ENCODE results near the gene CD40.

The CD40 gene

GRCh38 chr20:46123482-46124245 is 5.5 kb downstream of the CD40 start:
- no peak for DNase-seq

DNA sequence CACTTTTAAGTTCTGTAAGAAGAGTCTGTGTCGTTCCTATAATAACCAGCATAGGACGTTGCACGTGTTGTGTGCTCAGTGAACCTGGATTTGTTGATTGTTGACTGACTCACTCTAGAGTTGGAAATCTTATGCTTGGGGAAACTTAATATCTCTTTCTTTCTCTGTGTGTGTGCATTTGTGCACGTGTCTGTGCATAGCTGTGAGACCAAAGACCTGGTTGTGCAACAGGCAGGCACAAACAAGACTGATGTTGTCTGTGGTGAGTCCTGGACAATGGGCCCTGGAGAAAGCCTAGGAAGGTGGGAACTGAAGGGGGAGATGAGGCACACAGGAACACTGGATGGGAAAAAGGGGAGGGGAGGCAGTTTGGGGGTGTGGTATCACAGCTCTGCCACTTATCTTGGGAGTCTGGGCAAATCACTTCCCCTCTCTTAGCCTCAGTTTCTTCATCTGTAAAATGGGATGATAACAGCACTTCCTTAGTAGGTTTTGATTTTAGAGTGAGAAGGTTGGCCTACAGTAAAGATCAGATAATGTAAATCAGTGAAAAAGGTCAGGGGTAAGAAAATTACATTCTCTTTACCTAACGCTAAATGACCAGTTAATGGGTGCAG is 8.4 kb downstream of the CD40 start:
- no peak for DNase-seq

- no peak for DNase-seq
These were observed 9.4 kb downstream of the CD40 start for GRCh38 chr20:46127396-46128010.

GRCh38 chr20:46128310-46129151 is 10.4 kb downstream of the CD40 start:
- DNase-seq: no peak

GRCh38 chr20:46129955-46130481 is 11.9 kb downstream of the CD40 start:
- DNase-seq: peak; percentile 57

- DNase-seq: peak; percentile 77
These were observed 12.4 kb downstream of the CD40 start for GRCh38 chr20:46130534-46130933.

DNA sequence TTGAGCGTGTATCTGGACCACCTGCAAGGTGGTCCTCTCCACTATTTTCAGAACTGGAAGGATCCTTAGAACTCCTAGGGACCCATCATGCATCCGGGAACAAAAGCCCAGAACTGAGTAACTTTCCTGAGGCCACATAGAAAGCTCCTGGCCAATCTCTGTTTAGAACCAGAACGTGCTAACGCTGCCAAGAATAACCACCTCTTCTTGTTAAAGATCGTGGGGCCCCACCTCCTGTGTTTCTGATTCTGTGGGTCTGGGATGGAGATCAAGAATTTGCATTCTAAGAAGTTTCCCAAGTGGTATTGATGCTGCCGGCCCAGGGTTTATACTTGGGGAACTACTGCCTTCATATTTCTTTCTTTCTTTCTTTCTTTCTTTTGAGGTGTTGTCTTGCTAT is 13.3 kb downstream of the CD40 start:
- DNase-seq: no peak

- peak; percentile 37 for DNase-seq
These were observed 14.6 kb downstream of the CD40 start for GRCh38 chr20:46132705-46133120.

GRCh38 chr20:46133886-46134654 is 16.0 kb downstream of the CD40 start:
- no peak for DNase-seq

DNA sequence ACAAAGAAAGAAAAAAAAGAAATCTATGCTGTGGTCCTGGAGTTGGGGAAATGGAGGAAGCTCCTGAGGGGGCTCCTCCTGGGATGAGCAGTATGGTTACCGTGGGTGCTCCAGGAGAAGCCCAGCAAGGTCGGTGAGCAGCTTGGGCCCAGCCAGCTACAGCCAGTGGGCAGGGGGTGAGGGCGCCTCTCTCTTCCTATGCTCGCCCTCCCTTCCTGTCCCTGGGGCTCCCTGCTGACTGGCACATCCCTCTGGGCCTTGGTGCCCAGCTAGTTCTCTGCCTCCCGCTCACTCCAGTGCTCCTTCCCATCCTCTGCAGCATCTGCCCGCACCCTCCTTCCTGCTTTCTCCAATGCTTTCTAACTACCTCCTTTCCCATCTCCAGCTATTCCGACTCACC is 16.6 kb downstream of the CD40 start:
- no peak for DNase-seq

DNA sequence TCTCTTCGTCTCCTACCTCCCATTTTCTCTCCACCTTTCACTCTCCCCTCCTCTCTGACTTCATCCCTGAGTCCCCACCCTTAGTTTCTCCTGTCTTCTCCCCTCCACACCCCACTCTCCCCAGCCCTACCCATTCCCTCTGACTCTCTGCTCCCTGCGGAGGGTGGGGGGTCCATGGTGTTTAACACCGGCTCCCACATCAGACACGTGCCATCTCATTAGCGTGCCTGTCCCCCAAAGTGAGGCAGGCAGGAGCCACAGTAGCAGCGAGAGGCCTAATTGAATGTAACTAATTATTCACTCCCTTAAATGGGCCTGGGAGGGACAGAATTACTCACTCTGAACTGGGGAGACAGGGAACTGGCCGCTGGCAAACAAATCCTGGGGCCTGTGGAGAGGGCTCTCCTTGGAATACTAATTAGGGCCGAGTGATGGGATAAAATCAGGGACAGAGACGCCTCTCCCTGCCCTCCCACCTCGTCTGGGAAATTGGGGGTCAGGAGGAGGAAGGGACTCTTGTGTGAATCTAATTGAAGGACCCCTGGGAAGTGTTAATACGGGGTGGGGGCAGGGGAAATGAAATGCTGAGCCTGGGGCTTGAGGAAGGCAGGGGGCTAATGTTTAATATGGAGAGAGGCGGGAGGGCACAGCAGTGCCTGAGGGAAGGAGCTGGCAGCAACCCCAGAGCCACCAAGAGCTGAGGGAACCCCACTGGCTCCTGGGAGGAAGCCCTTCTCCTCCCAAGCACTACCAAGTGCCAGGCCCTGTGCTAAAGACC is 17.9 kb downstream of the CD40 start:
- DNase-seq: no peak

GRCh38 chr20:46137816-46138215 is 19.7 kb downstream of the CD40 start:
- DNase-seq: no peak

GRCh38 chr20:46139266-46139889 is 21.3 kb downstream of the CD40 start:
- DNase-seq: no peak

DNA sequence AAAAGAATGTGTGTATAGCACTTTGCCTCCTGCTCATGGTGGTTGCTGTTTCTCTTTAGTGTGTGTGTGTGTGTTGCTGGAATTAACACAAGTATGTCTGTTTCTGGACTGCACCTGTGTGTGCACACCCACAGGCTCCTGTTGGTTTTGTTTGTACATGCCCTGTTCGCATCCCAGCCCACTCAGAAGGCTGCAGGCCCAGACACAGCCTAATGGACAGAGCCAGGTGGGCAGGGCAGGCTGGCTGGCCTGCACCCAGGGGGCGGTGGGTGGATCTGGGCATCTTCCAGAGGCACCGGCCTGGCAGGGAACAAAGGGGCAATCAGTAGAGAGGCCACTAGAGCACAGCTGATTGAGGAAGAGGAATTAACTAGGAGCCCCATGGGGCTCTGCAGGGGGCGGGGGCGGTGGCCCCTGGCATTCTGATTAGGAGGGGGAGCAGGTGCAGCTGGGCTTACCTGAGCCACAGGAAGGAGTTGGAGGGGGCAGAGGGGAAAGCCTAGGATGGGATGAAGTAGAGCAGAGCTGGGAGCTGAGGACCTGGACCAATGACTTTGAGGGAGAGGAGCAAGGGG is 21.9 kb downstream of the CD40 start:
- DNase-seq: peak; percentile 77

- no peak for DNase-seq
These were observed 24.0 kb downstream of the CD40 start for GRCh38 chr20:46142124-46142523.

- DNase-seq: no peak
These were observed 26.4 kb downstream of the CD40 start for GRCh38 chr20:46144432-46145025.

DNA sequence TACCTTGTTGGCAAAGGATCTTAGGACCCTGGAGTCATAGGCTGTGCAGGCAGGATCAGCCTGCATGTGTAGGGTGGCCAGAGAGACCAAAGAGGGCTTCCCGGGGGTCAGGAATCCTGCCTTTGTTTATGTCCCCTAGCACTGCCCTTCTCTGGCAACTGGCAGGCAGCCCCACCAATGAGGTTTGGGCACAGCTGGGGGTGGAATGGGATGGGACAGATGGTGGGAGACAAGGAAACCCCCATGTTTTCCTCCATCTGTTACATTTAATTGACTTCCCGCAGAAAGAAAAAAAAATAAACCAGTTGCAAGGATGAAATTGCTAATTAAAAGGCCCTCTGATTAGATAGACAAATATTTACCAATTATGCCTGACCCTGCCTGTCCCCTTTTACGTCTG is 27.6 kb downstream of the CD40 start:
- DNase-seq: no peak

DNA sequence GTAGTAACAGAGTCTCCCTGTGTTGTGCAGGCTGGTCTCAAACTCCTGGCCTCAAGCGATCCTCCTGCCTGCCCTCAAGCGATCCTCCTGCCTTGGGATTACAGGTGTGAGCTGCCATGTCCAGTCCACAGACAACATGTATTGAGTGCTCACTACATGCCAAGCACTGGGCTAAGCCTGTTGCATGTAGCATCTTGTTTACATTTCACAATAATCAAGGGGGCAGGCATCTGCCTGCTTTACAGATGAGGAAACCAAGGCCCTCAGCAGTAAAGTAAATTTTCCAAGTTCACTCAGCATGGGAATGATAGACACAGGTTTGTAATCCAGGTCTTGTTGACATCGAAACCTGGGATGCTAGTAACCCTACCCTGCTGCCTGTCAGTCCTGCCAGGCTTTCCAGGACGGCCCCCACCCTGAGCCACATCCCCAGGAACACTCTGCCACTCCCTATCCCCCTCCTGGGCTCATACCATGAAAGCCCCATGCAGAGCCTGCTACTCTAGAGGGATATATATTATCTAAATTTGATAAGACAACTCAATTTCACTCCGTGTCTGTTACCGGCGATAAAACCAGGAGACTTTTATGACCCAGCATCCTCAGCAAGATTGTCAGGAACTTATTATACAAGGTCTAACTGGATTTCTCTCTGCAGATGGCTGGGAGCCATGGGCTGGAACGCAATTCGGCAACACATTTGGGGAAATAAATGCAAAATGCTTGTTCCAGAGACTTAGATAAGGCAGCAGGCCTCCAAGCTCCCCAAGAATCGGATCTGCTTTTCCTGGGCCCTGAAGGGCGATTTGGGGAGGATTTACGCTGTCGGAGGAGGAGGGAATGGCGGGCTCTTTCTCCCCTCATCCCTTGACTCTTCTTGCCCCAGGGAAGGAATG is 30.4 kb downstream of the CD40 start:
- DNase-seq: no peak

GRCh38 chr20:46150943-46151342 is 32.8 kb downstream of the CD40 start:
- DNase-seq: no peak
